HG02571 (cell line): ENCODE data around the gene FAN1.

Experiments used
- ATAC-seq: cut with Tn5 transposase; IDR thresholded peaks from one replicate; pipeline ENCODE4 v1.9.1; 2021; ENCODE audit warnings: mild to moderate bottlenecking, moderate library complexity; ENCODE audit not compliant: unreplicated experiment

The FAN1 gene

DNA sequence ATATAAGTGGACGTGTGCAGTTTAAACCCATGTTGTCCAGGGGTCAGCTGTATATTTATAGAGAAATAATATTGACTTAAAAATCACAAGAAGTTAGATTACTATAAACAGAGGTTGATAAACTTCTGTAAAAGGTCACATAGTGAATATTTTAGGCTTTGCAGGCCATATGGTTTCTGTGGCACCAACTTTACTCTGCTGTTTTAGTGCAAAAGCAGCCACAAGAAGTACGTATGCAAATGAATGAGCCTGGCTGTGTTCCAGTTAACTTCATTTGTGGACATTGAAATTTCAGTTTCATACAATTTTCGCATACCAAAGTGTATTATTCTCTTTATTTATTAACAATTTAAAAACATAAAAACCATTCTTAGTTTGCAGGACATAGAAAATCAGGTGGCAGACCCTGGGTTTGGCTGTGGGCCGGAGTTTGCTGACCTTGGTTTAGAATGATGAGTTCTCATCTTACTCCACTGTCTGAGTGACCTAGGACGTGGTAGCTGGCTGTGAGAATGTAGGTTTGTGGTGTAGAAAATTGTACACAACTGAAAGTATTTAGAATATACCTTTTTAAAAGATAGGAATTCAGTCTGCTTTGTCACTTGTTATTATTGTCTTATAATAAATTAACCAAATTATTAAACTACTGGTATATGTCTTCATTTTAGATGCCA, 16.3 kb downstream of the FAN1 start:
- no peak for ATAC-seq

- no peak for ATAC-seq
Observed at GRCh38 chr15:30921106-30921505, 17.4 kb downstream of the FAN1 start.

DNA sequence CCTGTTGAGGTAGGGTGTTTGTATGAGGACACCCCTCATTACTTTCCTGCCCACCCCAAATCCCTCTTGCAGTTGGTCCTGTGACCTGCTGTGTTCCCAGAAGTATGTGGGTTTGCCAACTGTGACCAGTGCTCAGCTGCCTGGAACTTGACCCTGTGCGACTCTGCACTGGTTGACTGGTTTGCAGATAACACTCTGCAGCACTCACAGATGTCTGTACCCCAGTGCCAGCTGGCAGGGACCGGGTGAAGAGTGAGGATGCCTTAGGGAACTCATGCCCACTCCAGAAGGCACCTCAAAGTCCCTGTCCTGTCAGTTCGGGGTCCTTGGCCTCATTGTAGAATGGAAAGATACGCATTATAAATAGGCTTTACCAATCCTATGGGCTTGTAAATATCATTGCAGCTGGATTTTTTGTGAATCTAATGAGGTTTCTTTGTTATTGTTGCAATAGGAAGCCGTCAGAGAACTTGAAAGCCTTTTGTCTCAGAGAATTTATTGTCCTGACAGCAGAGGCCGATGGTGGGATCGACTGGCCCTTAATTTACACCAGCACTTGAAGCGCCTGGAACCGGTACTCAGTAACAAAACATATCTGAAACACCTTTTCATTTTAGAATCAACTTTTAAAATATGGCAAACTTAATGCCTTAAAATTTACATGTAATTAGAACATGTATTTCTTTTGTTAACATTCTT, 18.2 kb downstream of the FAN1 start:
- no peak for ATAC-seq

GRCh38 chr15:30922480-30923311, 19.0 kb downstream of the FAN1 start:
- no peak for ATAC-seq

DNA sequence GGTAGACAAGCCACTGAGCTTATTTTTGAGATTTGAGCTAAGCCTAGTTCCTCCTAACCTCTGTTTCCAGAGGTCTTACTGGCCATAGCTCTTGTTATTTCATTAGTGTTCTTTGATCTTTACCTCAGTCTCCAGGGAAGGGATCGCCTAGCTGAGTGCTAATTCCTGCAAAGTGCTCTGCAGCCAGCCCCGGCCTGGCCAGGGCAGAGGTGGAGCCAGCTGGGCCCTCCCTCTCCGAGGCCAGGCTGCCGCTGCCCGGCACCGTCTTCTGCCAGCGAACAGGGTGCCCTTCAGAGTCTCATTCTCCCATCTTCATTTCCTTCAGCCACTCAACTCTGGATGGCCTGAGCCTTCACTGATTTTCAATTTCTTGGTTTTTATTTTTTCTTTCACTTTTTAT, 19.7 kb downstream of the FAN1 start:
- no peak for ATAC-seq

GRCh38 chr15:30924353-30924752, 20.6 kb downstream of the FAN1 start:
- no peak for ATAC-seq

DNA sequence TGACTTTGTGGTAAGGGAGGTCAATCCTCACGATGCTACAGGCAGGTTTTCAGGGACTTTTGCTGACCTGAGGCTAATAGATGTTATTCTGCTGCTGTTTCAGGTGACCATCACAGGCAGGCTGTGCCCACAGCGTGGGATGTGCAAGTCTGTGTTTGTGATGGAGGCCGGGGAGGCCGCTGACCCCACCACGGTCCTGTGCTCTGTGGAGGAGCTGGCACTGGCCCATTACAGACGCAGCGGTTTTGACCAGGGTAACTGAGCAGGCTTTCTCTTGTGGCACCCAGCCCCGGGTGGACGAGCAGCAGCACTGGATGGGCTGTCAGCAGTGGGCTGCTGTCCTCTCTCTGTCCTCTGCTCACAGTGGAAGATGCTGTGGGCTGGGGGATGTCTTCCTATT, 22.0 kb downstream of the FAN1 start:
- no peak for ATAC-seq

GRCh38 chr15:30926161-30926560, 22.4 kb downstream of the FAN1 start:
- no peak for ATAC-seq

DNA sequence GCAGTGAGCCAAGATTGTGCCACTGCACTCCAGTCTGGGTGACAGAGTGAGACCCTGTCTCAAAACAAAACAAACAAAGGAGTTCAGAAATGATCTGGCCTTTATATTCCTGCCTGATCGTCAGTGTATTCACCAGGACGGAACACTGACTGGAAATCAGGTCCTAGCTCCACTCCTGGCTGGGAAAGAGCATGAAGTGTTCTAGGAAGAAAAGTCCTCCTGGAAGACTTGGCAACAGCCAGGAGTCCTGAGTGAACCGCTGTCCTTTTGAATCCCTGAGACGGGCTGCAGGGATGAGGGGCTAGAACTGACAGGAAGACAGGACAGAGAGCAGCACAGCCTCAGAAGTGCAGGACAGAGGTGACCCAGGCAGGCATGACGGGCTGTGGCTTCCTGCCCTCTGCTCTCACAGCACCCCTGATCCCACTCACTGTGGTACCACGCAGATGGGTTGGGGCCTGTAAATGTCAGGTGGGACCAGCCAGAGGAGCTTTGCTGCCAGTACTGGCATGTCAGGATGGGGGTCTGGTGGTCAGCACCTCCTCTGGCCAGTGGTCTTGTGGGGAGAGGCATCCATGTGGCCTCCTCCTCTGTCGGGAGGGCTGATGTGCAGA, 23.5 kb downstream of the FAN1 start:
- ATAC-seq = no peak

- no peak for ATAC-seq
Observed at GRCh38 chr15:30928076-30928475, 24.4 kb downstream of the FAN1 start.

- no peak for ATAC-seq
Observed at GRCh38 chr15:30929064-30929669, 25.5 kb downstream of the FAN1 start.

- ATAC-seq = no peak
Observed at GRCh38 chr15:30929982-30930381, 26.3 kb downstream of the FAN1 start.

GRCh38 chr15:30930422-30930821, 26.7 kb downstream of the FAN1 start:
- ATAC-seq = no peak

- no peak for ATAC-seq
Observed at GRCh38 chr15:30933293-30933692, 29.6 kb downstream of the FAN1 start.

DNA sequence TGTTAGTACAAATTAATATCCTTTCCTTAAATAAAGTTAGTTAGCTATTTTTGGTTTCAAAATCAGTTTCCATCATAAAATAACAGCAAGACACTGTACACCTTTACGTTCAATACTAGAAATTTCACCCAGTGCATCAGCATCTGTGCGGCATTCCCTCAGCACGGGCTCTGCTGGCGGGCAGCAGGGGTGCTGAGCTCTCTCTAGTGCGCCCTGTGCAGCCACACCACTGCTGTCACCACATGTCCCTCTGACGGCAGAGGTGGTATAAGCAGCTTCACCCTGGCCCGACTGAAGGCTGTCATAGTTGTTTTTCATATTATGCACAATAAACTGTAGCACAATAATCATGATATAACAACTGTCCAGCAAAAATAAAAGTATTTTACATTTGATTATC, 35.4 kb downstream of the FAN1 start:
- ATAC-seq = no peak

- no peak for ATAC-seq
Observed at GRCh38 chr15:30940359-30940758, 36.6 kb downstream of the FAN1 start.

- ATAC-seq = no peak
Observed at GRCh38 chr15:30941520-30941919, 37.8 kb downstream of the FAN1 start.

- ATAC-seq = no peak
Observed at GRCh38 chr15:30943654-30944335, 40.1 kb downstream of the FAN1 start.

DNA sequence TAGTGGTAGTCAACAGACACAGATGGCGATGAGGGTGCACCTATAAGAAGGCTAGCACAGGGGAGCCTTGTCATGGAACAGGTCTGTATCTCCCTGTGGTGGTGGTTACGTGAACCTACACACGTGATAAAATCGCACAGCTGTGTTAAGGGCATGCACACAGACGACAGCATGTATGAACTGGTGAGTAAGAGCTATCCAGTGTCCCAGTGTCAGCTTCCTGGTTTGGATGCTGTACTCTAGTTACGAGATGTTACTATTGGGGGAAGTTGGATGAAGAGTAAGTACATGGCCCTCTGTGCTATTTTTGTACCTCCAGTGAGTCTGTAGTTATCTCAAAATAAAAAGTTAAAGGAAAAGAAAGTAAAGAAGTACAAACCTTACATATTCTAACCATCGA, 49.5 kb downstream of the FAN1 start:
- ATAC-seq = no peak

DNA sequence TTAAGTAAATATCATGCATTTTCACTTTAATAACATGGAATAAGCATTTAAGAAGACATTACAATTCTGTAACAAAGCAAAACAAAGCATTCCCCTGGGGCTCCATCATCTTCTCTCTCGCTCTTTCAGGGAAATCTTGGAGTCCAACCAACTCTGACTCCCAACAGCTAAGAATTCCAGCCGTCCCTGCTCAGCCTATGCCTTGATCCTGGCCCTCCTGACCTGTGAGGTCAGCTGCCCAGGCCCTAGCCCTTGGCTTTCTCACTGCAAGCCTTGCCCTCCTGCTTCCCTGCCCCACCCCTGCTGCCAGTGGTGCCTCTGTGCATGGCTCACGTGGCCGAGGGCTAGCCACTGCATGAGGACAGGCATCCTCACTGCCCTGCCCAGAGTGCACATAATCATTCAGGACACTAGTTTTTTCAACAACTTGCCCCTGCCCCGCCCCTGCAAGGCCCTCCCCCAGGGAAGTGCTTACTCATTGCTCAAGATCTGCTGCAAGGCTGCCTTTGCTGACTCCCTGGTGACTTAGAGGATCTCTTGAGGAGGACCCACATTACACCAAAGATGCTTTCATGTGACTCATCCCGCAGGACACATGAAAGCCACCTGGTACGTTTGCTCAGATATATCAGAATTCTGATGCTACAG, 50.1 kb downstream of the FAN1 start:
- ATAC-seq = no peak
